GM23338 (cell line): ENCODE data around the gene RNF214.
A peak's percentile ranks its signal among the peaks of the same experiment; 100 is the strongest.

Source experiments
- CTCF ChIP-seq, 2 experiments: fragments of 200-600 bp in 1 of 2; sonication (generic) in 1 of 2; conservative IDR thresholded peaks; 2 replicates each; pipeline versions ENCODE4 v1.5.1 to v1.6.1; 2016 to 2017; ENCODE audit warnings: antibody characterized with exemption in 2 of 2, low read depth in 2 of 2, mild to moderate bottlenecking in 2 of 2, moderate library complexity in 1 of 2
- EZH2 ChIP-seq: fragments of 200-600 bp; sonication (generic); IDR thresholded peaks from one replicate; pipeline ENCODE4 v1.8.0; 2017; ENCODE audit warnings: antibody characterized with exemption, mild to moderate bottlenecking, low read depth; ENCODE audit not compliant: unreplicated experiment
- POLR2AphosphoS5 ChIP-seq: IDR thresholded peaks from 2 replicates; pipeline ENCODE4 v1.6.1; 2016; ENCODE audit warnings: antibody characterized with exemption, low read depth

DNA sequence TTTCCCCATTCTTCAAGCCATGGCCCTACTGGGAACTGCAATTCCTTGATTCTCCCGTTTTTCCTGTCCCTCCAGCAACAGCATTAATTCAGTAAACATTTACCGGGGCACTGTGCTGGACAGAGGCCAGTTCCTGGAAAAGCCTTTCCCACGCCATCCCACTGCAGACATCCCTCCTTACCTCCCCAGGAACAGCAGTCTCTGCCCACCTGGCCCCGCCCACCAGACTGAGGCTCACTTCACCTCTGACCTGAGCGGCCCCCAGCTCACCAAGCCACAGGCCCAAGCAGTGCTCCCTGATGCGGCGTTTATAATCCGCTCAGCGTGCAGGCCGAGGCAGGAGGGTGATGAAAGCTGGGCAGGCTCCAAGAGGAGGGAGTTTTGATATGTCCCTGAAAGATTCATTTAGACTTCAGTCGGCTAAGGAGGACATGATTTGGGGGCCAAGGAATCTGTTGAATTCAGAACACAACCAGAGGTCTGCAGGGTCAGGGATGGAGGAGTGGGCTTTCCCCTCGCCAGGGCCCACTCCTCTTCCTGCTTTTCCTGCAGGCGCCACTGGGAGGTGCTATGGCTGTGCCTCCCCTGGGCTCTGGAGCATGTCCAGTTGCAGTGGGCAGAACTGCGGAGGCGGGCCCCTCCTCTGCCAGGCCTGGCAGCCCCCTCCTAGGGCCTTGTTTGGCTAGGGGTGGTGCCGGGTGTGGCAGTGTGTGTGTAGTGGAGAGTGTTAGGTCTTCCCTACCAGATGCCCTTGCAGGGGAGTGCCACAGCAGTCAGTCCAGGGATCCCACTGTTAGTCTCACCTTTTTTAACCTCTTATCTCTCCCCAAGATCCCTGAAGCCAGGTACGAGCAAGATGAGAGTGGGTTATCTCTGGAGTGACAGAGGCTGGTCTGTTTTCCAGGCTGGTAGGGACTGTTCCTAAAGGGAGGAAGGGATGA, 34.7 kb upstream of the RNF214 start:
- TF ChIP-seq CTCF (conservative IDR thresholded peaks at IDR 0.05; ENCODE audit: low read depth in 2 of 2) (peak; percentile 75 to 92), POLR2AphosphoS5 (peak; percentile 47), EZH2 (no peak)
